Measurements from ENCODE around the gene MTRR. TPM values are rescaled to one million over a fixed set of nuclear protein-coding genes. Genes with fewer than 3 reads are reported as not detected.

MTRR gene
- polyA plus RNA-seq, 3 donors, result 18.0 to 25.5 (median 22.1) TPM

- H3K27me3 Mint-ChIP-seq (ENCODE audit: low read depth in 3 of 3), result peaks cover 4 to 7% (median 5%) of the 10 kb centered on the region in 3 donors
These were observed 43.3 kb upstream of the MTRR start for GRCh38 chr5:7825630-7826029.

GRCh38 chr5:7827610-7828009 is 41.3 kb upstream of the MTRR start:
- Histone ChIP-seq H4K20me1 (ENCODE audit: insufficient read depth, low read length) (no peaks in the 10 kb centered on the region), H3K27ac (ENCODE audit: low read depth in 1 of 2, low read length in 2 of 2) (no peak overlapping the region), H3K36me3 (replicated peaks in 1 of 2; ENCODE audit: control insufficient read depth in 1 of 2, insufficient read depth in 2 of 2, low read length in 2 of 2) (no peaks in the 10 kb centered on the region), H3K79me2 (ENCODE audit: insufficient read depth, low read length) (no peaks in the 10 kb centered on the region), H3K4me2 (replicated peaks; ENCODE audit: extremely low read depth, low read length, poor library complexity, severe bottlenecking) (no peak overlapping the region), H3K27me3 (ENCODE audit: control insufficient read depth in 2 of 2, insufficient read depth in 2 of 2, low read length in 2 of 2) (no peaks in the 10 kb centered on the region), H3K9ac (ENCODE audit: insufficient read depth, low read length, poor library complexity, severe bottlenecking) (no peak overlapping the region), H3K9me3 (replicated peaks in 1 of 2; ENCODE audit: control insufficient read depth in 1 of 2, insufficient read depth in 1 of 2, low read length in 2 of 2) (no peaks in the 10 kb centered on the region), H3K4me3 (replicated peaks in 1 of 3; ENCODE audit: low read depth in 2 of 3, low read length in 3 of 3) (no peak overlapping the region), H2AFZ (ENCODE audit: insufficient read depth, low read depth, low read length, poor library complexity, severe bottlenecking) (no peak overlapping the region), H3K4me1 (ENCODE audit: control insufficient read depth in 1 of 2, insufficient read depth in 2 of 2, low read length in 2 of 2) (no peaks in the 10 kb centered on the region)
- Mint-ChIP-seq H3K4me3 (no peak overlapping the region), H3K36me3 (no peaks in the 10 kb centered on the region), H3K27ac (no peak overlapping the region), H3K9me3 (peaks cover 0 to 3% (median 0%) of the 10 kb centered on the region in 7 donors), H3K4me1 (no peaks in the 10 kb centered on the region), H3K27me3 (ENCODE audit: low read depth in 3 of 3) (peaks cover 6 to 8% (median 7%) of the 10 kb centered on the region in 3 donors)
- intact Hi-C loops (cut with micrococcal nuclease), result no loop called here
- TF ChIP-seq CTCF (IDR thresholded peaks at IDR 0.05), result no peak
- 91% methylated on average over 4 of the region's 6 CpGs for WGBS (ENCODE audit: insufficient coverage)
- DNase-seq, result no peak

More at GRCh38 chr5:7825630-7826029, 43.3 kb upstream of the MTRR start:
- intact Hi-C loops (cut with micrococcal nuclease), result no loop called here
- 99% methylated on average over 11 of the region's 11 CpGs for WGBS (ENCODE audit: insufficient coverage)
- Mint-ChIP-seq H3K4me3 (no peak overlapping the region), H3K27ac (no peak overlapping the region), H3K36me3 (no peaks in the 10 kb centered on the region), H3K9me3 (no peaks in the 10 kb centered on the region), H3K4me1 (peaks cover 4% of the 10 kb centered on the region)
- no peak for DNase-seq
- Histone ChIP-seq H3K4me2 (replicated peaks; ENCODE audit: extremely low read depth, low read length, poor library complexity, severe bottlenecking) (no peak overlapping the region), H3K9me3 (replicated peaks in 1 of 2; ENCODE audit: control insufficient read depth in 1 of 2, insufficient read depth in 1 of 2, low read length in 2 of 2) (no peaks in the 10 kb centered on the region), H3K27ac (ENCODE audit: low read depth in 1 of 2, low read length in 2 of 2) (no peak overlapping the region), H3K79me2 (ENCODE audit: insufficient read depth, low read length) (no peaks in the 10 kb centered on the region), H3K4me1 (ENCODE audit: control insufficient read depth in 1 of 2, insufficient read depth in 2 of 2, low read length in 2 of 2) (no peaks in the 10 kb centered on the region), H3K27me3 (ENCODE audit: control insufficient read depth in 2 of 2, insufficient read depth in 2 of 2, low read length in 2 of 2) (no peaks in the 10 kb centered on the region), H4K20me1 (ENCODE audit: insufficient read depth, low read length) (no peaks in the 10 kb centered on the region), H3K4me3 (replicated peaks in 1 of 3; ENCODE audit: low read depth in 2 of 3, low read length in 3 of 3) (no peak overlapping the region), H2AFZ (ENCODE audit: insufficient read depth, low read depth, low read length, poor library complexity, severe bottlenecking) (no peak overlapping the region), H3K9ac (ENCODE audit: insufficient read depth, low read length, poor library complexity, severe bottlenecking) (no peak overlapping the region), H3K36me3 (replicated peaks in 1 of 2; ENCODE audit: control insufficient read depth in 1 of 2, insufficient read depth in 2 of 2, low read length in 2 of 2) (no peaks in the 10 kb centered on the region)
- TF ChIP-seq CTCF (IDR thresholded peaks at IDR 0.05), result no peak
